ENCODE data around the gene PFKP.

The PFKP gene

GRCh38 chr10:3116508-3117100 lies 49.3 kb downstream of the PFKP start:
- DNase-seq (ENCODE audit: low spot score) = no peak

- no peak for DNase-seq (ENCODE audit: low spot score)
Measured at GRCh38 chr10:3117486-3117885, 50.1 kb downstream of the PFKP start.

DNA sequence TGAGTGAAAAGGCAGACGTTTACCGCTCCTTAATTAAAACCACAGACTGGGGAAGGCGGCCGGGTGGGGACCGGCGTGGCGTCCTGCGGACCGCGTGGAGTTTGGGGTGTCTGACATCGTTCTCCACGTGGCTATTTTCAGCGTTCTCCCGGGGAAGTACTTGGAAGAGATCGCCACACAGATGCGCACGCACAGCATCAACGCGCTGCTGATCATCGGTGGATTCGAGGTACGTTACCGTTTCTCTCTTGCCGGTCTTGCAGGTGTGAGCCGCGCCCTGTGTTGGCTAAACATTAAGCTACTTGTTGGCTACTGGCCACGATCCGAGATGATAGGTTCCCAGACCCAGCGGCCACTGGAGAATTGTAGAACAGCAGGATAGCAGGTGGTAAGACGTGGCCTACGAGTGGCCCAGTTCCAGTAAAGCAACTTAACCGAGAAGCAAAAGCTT lies 51.3 kb downstream of the PFKP start:
- DNase-seq (ENCODE audit: low spot score) = no peak

DNA sequence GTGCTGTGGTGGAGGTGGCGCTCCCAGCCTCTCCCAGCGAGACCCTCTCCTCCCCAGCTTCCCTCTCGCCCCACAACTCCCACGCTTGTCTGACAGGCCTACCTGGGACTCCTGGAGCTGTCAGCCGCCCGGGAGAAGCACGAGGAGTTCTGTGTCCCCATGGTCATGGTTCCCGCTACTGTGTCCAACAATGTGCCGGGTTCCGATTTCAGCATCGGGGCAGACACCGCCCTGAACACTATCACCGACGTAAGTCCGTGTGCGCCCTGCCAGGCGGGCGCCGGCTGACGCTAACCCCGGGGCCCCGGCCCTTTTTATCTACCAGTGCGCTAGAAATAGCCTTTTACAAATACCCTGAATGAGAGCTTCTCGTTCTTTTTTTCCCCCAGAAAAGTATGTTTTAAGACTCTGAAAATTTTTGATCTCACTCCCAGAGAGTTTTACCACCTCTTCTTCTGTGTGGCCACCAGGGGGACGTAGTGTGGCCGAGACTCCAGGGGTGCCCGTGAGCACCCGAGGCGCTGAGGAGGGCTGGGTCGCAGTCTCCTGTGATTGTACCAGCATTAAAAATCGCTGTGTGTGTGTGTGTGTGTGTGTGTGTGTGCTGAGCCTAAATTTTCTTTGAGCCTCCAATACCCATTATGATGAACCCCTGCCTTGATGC lies 52.6 kb downstream of the PFKP start:
- peak; percentile 41 for DNase-seq (ENCODE audit: low spot score)

DNA sequence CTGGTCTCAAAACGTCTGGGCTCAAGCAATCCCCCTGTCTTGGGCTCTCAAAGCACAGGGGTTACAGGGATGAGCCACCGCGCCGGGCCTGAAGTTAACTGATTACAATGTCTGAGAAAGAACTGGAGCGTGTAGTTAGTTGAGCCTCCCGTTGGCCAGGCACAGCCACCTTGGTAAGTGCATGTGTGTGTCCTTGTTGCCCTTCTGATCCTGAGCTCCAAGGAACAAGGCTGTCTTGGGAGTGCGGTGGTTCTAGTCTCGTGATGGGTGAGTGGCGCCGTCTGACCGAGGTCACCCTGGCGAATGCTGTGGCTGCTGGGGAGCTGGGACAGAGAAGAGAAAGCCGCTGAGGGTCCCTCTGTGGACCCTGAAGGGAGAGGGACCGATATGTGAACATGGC lies 54.7 kb downstream of the PFKP start:
- DNase-seq (ENCODE audit: low spot score) = no peak

GRCh38 chr10:3122486-3123205 lies 55.3 kb downstream of the PFKP start:
- DNase-seq (ENCODE audit: low spot score) = no peak

DNA sequence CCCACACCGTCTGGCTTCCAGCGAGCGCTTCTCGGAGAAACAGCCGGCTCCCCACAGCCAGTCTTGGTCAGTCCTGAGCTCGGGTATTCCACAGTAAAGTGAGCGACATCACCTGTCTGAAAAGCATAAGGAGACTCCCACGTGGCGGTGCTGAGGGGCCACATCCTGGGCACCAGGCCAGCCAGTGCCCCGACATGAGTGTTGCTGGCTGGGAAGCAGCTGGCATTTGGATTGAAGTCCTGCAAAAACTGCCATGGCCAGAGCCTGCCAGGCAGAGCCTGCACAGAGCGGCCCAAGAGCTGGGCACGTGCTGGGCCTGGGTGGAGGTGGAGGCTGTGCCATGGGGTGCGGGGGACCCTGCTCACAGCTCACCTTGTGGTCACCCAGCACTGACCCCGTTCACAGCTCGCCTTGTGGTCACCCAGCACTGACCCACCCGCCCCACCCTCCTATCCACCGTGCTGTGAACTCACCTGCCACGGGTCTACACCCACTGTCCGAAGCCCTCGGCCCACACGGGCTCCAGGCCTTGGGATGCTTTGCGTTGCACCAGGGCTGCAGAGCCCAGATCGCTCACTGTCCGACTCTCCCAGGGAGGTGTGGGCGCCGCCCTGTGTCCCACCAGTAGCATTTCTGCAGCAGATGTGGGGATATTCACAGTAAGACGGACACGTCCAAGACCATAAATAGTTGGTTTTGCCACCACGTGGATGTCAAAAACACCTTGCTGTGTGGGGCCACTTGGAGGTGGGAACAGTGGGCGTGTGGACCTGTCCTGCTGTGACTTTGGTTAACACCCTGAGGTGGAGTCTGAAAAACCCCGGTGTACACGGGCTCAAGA lies 56.4 kb downstream of the PFKP start:
- no peak for DNase-seq (ENCODE audit: low spot score)

DNA sequence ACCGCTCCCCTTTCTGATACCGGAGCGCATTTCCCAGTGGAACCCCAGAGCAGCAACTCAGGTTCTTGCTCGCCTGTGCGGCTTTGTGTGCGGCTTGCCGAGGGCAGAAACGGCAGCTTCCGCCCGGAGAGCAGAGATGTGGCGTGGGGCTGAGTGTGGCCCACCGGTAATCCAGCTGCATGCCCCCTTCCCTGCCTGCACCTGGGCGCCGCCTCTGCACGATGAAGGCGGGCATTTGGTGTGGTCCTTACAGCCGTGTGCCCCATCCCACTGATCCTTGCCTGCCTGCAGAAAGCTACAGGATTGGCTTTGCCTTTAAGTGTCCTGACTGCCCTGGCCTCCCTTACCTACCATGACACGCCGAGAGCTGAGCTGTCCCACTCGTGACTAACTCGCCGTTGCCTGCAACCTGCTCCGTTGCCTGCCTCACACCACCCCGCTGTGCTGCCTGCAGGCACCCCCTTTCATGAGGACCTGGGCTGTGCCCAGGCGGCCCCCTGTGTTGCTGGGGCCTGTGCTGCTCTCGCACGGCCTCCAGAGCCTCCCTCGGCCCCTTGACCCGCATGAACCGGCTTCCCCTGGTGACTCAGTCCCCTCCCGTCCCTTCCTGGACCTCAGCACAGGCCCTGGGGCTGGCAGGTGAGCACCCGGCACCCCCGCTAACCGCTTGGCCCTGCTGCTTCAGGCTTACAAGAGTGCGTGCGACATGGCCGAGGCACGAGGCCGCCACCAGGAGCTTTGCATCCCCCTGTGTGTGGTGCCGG lies 57.2 kb downstream of the PFKP start:
- DNase-seq (ENCODE audit: low spot score) = no peak

DNA sequence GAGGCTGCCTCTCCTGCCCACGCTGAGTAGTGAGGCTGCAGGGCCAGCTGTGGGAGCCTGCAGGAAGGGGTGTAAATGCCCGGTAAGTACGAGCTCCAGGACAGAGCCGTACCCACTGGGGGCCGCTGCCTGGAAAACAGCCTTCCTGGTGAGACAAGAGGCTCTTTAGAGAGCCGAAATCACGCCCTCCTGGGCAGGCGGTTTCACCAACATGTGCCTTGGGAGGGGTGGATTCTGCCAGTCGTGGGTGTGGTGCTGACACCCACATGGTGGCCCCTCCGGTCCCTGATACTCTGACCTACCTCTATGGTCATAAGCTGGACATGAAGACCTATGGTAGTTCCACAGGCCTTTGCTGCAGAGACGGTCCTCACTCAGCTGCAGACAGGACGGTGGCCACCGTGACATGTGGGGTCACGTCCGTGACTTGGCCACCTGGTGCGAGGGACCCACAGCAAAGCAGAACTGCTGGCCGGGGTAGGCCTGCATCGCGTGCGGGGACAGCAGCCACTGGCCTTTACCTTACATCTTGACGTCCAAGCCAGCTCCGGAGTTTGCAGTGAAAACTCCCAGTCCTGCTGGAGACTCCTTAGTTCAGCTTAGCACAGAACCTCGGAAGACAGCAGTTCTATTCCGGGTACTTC lies 58.3 kb downstream of the PFKP start:
- no peak for DNase-seq (ENCODE audit: low spot score)

GRCh38 chr10:3126249-3126648 lies 58.9 kb downstream of the PFKP start:
- no peak for DNase-seq (ENCODE audit: low spot score)

DNA sequence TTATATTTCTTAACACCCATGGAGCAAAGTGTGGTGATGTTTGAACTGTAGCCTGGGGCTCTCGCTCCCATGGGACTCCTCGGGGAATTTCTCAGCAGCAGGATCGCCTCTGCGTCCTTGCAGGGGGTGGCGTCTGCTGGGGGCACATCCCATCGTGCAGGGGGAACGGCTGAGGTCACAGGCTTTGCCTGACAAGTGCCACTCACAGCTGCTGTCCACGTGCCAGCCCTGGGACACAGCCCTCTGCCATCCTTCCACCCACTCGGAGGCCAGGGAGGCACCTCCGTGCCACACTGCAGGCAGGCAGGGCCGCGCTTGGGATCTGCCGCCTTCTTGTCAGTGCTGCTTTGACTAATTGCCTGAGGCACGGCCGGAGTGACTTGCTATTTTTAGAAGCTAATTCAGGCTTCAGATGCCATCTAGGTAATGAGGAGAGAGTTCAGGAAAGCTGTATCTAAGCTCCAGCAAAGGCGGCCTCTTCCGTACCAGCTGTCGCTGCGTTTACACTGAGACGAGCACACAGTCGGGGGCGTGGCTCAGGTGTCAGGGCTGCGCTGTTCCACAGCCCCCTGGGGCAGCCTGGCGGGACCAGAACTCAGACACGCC lies 59.5 kb downstream of the PFKP start:
- no peak for DNase-seq (ENCODE audit: low spot score)

DNA sequence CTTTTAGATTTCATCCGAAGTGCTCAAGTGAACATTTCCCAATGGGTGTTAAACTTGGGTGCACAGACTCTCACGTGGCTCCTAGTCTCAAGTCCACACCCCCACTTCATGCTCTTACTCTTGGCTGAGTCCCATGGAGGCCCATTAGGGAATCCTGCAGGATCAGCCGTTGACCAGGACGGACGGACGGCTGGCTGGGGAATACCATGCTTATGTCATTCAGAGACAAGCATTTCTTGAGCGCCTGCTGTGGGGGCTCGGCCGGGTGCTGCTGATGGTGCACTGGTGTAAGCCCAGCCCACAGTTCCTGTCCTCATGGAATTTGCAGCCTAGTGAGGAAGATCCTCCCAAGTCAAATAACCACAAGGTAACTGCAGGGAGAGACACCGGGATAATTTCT lies 60.6 kb downstream of the PFKP start:
- DNase-seq (ENCODE audit: low spot score) = no peak

DNA sequence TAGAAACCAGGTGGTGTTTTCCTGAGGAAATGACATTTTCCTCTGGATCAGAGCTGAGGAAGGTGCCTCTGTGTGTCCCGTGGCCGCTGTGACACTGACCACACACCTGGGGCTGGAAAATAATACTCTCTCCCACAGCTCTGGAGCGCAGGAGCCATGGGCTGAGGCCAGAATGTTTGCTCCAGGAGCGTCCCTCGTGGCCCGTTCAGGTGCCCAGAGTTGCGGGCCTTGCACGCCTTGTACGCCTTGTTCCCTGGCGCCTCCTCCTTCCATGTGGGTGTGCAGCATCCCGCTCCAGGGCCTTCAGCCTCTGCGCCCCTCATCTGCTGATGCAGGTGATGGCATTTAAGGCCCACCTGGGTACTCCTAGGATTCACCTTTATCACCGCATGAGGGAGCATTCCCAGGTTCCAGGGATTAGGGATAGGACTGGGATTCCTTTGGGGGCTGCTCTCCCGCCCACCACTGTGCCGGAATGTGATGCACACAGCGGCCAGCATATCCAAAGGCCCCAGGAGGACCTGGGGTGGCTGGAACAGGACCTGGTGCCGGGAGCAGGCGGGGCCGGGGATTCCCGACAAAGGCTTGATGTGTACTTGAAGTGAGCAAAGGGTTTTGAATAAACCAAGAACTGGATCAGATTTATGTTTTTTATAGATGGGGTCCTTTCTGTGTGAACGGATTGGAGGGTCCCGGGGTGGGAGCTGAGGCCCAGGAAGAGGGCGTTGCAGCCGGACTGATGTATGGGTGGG lies 61.2 kb downstream of the PFKP start:
- no peak for DNase-seq (ENCODE audit: low spot score)

GRCh38 chr10:3129581-3130340 lies 62.4 kb downstream of the PFKP start:
- no peak for DNase-seq (ENCODE audit: low spot score)

DNA sequence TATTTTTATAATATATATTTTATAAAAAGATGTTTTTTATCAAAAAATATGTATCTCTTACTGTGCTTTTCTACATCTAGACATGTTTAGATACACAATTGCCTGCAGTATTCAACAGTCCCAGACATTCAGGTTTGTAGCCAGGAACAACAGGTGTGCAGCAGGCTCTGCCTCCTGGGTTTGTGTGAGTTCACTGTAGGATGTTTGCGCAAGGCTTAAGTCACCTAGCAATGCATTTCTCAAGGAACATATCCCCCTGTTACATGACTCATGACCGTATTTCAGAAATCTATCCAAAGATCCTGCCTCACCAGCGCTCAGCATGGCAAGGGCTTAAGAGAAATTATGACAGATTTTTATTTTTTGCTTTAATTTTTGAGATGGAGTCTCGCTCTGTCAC lies 63.8 kb downstream of the PFKP start:
- no peak for DNase-seq (ENCODE audit: low spot score)

DNA sequence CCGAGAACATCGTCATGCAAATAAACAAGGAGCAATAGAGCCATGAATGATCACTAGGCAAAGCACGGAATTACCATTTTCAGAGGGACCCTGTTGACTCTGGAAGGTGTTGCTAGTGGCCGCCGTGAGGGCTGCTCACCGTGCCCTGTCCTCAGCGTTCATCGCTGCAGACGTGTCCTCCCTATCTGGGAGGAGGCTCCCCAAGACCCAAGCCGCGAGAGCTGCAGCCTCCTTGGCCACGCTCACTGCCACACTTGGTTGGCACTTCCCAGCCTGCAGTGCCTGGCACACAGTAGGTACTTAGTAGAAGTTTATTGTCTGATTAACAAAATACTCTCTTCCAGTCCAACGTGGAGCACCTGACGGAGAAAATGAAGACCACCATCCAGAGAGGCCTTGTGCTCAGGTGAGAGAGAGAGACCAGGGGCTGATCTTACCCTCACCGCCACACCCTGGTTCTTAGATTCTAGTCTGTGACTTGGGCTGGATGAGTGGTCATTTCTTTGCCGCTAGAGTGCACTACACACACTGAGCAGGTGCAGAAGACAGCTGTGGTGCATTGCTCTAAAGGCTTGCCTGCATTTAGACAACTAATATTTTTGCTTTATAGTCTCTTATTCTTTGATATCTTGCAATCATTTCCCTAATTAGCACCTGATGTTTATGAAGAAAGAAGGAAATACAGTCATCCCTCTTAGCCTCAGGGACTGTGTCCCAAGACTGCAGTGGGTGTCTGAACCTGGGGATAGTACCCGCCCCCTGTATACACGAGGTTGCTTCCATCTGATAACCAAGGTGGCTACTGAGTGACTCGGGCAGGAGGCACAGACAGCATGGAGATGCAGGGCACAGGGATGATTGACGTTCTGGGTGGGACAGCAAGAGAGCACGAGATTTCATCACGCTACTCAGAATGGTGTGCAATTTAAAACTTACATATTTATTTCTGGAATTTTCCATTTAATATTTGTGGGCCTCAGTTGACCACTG lies 65.0 kb downstream of the PFKP start:
- DNase-seq (ENCODE audit: low spot score) = no peak

DNA sequence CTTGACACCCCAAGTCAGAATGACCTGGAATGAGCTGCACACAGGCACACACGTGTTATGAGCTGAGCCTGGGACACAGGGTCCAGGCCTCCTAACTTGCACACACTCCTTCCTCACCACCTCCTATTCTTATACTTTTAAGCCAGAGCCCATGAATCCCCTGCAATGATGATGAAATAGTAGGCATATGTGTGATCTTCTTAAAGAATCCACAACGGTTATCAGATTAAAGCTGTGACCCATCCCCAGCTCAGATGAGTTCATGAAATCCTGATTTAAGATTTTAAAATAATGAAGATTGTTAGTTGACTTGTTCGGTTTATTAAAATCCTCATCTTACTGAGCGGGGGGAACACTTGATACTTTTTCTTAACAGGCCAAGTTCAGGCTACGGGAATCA lies 66.6 kb downstream of the PFKP start:
- no peak for DNase-seq (ENCODE audit: low spot score)

DNA sequence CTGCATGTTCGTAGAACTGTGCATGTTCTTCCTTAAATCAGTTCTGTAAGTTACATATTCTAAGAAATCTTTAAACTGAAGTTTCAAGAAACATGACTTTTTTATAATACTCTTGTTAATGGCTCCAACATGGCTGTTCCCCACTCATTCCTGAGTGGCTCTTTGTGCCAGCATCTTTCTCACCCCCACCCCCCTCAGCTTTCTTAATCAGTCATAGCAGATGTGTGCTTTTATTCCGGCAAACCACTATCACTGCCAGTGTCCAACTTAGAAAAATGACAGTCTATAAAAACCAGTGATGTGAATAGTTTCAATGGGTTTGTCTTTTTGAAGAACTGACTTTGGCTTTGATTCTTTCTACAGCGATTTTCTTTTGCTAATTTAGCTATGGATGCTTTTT lies 67.7 kb downstream of the PFKP start:
- DNase-seq (ENCODE audit: low spot score) = no peak
